PFSK-1 (cell line): ENCODE data around the gene C3orf18.

Experiments
- FOXP2 ChIP-seq: optimal IDR thresholded peaks from 2 replicates; pipeline ENCODE3; 2011; ENCODE audit warnings: borderline replicate concordance, control low read depth, inconsistent platforms; ENCODE audit not compliant: insufficient read depth; ENCODE audit errors: extremely low read length, extremely low read depth
- POLR2AphosphoS5 ChIP-seq: IDR thresholded peaks from 2 replicates; pipeline ENCODE4 v1.6.1; 2012; ENCODE audit warnings: low read depth, mild to moderate bottlenecking, control low read depth, low read length, moderate library complexity
- SIN3A ChIP-seq: IDR thresholded peaks from 2 replicates; pipeline ENCODE4 v1.6.1; 2012; ENCODE audit warnings: mild to moderate bottlenecking, low read length, moderate library complexity, borderline replicate concordance; ENCODE audit not compliant: insufficient read depth
- TAF1 ChIP-seq: IDR thresholded peaks from 2 replicates; pipeline ENCODE4 v1.6.1; 2012; ENCODE audit warnings: low read length, control low read depth, borderline replicate concordance; ENCODE audit not compliant: insufficient read depth
- TF ChIP-seq, protein P1 (sequence below), 2 experiments: IDR thresholded peaks; 2 replicates each; pipeline versions ENCODE4 v1.6.1 to v1.8.0; 2011 to 2012; ENCODE audit warnings: low read depth in 2 of 2, low read length in 2 of 2, control low read depth in 1 of 2, inconsistent platforms in 1 of 2, mild to moderate bottlenecking in 1 of 2, moderate library complexity in 1 of 2; ENCODE audit not compliant: insufficient read depth in 1 of 2

C3orf18 gene

DNA sequence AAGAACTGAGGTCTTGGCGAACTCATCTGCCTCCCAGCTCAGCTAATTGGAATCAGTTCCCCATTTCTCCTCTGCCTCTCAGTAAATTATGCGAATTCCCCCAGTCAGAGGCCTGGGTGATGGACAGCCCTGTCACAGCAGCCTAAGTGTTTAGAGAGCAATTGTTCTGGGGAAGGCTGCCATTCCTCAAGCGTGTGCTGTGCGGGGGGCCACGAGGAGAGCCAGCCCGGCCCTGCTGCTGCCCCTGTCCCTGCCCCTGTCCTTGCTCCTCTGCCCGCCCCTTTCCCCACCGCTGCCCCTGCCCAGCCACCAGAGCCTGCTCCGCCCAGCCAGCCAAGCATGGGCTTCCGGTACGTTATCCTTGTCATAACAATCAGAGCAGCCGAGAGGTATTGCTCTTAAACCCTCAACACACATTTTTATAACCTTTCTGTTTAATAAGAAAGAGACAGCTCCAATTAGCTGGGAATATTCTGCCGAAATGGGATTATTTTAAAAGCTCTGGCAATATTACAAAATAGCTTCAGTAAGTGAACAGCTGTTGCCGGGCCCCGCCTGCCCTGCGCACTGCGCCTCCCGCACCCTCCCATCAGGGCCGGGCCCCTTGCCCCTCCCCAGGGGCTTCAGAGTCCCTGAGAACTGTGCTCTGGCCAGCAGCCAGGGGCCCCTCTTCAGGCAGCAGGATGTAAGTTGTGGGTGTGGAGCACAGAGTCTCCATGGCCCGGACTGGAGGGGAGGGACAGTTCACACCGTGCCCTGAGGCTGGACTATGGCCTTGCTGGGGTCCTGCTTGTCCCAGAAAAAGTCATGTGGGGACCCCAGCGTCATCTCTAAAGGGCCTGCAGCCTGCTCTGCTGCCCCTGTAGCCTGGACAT is 51.7 kb downstream of the C3orf18 start:
- TF ChIP-seq, protein P1, sequence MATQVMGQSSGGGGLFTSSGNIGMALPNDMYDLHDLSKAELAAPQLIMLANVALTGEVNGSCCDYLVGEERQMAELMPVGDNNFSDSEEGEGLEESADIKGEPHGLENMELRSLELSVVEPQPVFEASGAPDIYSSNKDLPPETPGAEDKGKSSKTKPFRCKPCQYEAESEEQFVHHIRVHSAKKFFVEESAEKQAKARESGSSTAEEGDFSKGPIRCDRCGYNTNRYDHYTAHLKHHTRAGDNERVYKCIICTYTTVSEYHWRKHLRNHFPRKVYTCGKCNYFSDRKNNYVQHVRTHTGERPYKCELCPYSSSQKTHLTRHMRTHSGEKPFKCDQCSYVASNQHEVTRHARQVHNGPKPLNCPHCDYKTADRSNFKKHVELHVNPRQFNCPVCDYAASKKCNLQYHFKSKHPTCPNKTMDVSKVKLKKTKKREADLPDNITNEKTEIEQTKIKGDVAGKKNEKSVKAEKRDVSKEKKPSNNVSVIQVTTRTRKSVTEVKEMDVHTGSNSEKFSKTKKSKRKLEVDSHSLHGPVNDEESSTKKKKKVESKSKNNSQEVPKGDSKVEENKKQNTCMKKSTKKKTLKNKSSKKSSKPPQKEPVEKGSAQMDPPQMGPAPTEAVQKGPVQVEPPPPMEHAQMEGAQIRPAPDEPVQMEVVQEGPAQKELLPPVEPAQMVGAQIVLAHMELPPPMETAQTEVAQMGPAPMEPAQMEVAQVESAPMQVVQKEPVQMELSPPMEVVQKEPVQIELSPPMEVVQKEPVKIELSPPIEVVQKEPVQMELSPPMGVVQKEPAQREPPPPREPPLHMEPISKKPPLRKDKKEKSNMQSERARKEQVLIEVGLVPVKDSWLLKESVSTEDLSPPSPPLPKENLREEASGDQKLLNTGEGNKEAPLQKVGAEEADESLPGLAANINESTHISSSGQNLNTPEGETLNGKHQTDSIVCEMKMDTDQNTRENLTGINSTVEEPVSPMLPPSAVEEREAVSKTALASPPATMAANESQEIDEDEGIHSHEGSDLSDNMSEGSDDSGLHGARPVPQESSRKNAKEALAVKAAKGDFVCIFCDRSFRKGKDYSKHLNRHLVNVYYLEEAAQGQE (IDR thresholded peaks at IDR 0.05; ENCODE audit: insufficient read depth in 1 of 2, low read depth in 2 of 2, low read length in 2 of 2) = no peak
- TF ChIP-seq FOXP2 = no peak
- TF ChIP-seq TAF1 = no peak
- no peak for TF ChIP-seq POLR2AphosphoS5
- TF ChIP-seq SIN3A = no peak

- TF ChIP-seq, protein P1 (IDR thresholded peaks at IDR 0.05; ENCODE audit: insufficient read depth in 1 of 2, low read depth in 2 of 2, low read length in 2 of 2) = no peak
- TF ChIP-seq TAF1 = no peak
- TF ChIP-seq POLR2AphosphoS5 = no peak
- no peak for TF ChIP-seq SIN3A
- TF ChIP-seq FOXP2 = no peak
Observed at GRCh38 chr3:50512131-50512530, 55.4 kb downstream of the C3orf18 start.

- no peak for TF ChIP-seq TAF1
- no peak for TF ChIP-seq SIN3A
- TF ChIP-seq, protein P1 (IDR thresholded peaks at IDR 0.05; ENCODE audit: insufficient read depth in 1 of 2, low read depth in 2 of 2, low read length in 2 of 2) = no peak
- TF ChIP-seq FOXP2 = no peak
- TF ChIP-seq POLR2AphosphoS5 = no peak
Observed at GRCh38 chr3:50510325-50510724, 57.2 kb downstream of the C3orf18 start.

- TF ChIP-seq SIN3A (no peak), FOXP2 (no peak), TAF1 (no peak), POLR2AphosphoS5 (no peak)
- TF ChIP-seq, protein P1 (IDR thresholded peaks at IDR 0.05; ENCODE audit: insufficient read depth in 1 of 2, low read depth in 2 of 2, low read length in 2 of 2) = no peak
Observed at GRCh38 chr3:50509715-50510114, 57.8 kb downstream of the C3orf18 start.
